Measurements from ENCODE around the gene NEDD4L.

The NEDD4L gene

GRCh38 chr18:58013241-58014211, 30.5 kb upstream of the NEDD4L start:
- Histone ChIP-seq H3K9me3 (ENCODE audit: control insufficient read depth, insufficient read depth, low read depth, low read length) (no peaks in the 10 kb centered on the region; the same call in 1 of the 2 replicates), H3K27ac (ENCODE audit: low read depth, low read length) (no peak overlapping the region), H3K4me1 (ENCODE audit: control insufficient read depth, insufficient read depth, low read length) (peaks cover 7% of the 10 kb centered on the region; the same call in 1 of the 2 replicates), H3K4me3 (ENCODE audit: low read depth, low read length) (no peak overlapping the region), H3K9ac (ENCODE audit: low read length) (no peak overlapping the region), H3K27me3 (ENCODE audit: control insufficient read depth, insufficient read depth, low read length) (no peaks in the 10 kb centered on the region), H3K36me3 (ENCODE audit: control insufficient read depth, insufficient read depth, low read length) (no peaks in the 10 kb centered on the region)

GRCh38 chr18:58015065-58015780, 28.8 kb upstream of the NEDD4L start:
- no peak overlapping the region for H3K4me3 ChIP-seq (ENCODE audit: low read depth, low read length)
- no peak overlapping the region for H3K27ac ChIP-seq (ENCODE audit: low read depth, low read length)
- H3K9ac ChIP-seq (ENCODE audit: low read length): no peak overlapping the region
- H3K4me1 ChIP-seq (ENCODE audit: control insufficient read depth, insufficient read depth, low read length): peaks cover 7% of the 10 kb centered on the region; the same call in 1 of the 2 replicates
- no peaks in the 10 kb centered on the region; the same call in 1 of the 2 replicates for H3K9me3 ChIP-seq (ENCODE audit: control insufficient read depth, insufficient read depth, low read depth, low read length)
- H3K36me3 ChIP-seq (ENCODE audit: control insufficient read depth, insufficient read depth, low read length): no peaks in the 10 kb centered on the region
- no peaks in the 10 kb centered on the region for H3K27me3 ChIP-seq (ENCODE audit: control insufficient read depth, insufficient read depth, low read length)

- H3K27me3 ChIP-seq (ENCODE audit: control insufficient read depth, insufficient read depth, low read length): no peaks in the 10 kb centered on the region
Measured at GRCh38 chr18:58017267-58017666, 26.8 kb upstream of the NEDD4L start.

GRCh38 chr18:58020567-58021107, 23.4 kb upstream of the NEDD4L start:
- no peak overlapping the region for H3K9ac ChIP-seq (ENCODE audit: low read length)
- H3K27ac ChIP-seq (ENCODE audit: low read depth, low read length): no peak overlapping the region
- H3K36me3 ChIP-seq (ENCODE audit: control insufficient read depth, insufficient read depth, low read length): no peaks in the 10 kb centered on the region
- H3K9me3 ChIP-seq (ENCODE audit: control insufficient read depth, insufficient read depth, low read depth, low read length): no peaks in the 10 kb centered on the region; the same call in 1 of the 2 replicates
- no peaks in the 10 kb centered on the region for H3K27me3 ChIP-seq (ENCODE audit: control insufficient read depth, insufficient read depth, low read length)
- no peak overlapping the region for H3K4me3 ChIP-seq (ENCODE audit: low read depth, low read length)
- H3K4me1 ChIP-seq (ENCODE audit: control insufficient read depth, insufficient read depth, low read length): peaks cover 6% of the 10 kb centered on the region

More at GRCh38 chr18:58017267-58017666, 26.8 kb upstream of the NEDD4L start:
- Histone ChIP-seq H3K9me3 (ENCODE audit: control insufficient read depth, insufficient read depth, low read depth, low read length) (no peaks in the 10 kb centered on the region; the same call in 1 of the 2 replicates), H3K27ac (ENCODE audit: low read depth, low read length) (no peak overlapping the region), H3K4me3 (ENCODE audit: low read depth, low read length) (no peak overlapping the region), H3K9ac (ENCODE audit: low read length) (no peak overlapping the region), H3K4me1 (ENCODE audit: control insufficient read depth, insufficient read depth, low read length) (peaks cover 7% of the 10 kb centered on the region; the same call in 1 of the 2 replicates), H3K36me3 (ENCODE audit: control insufficient read depth, insufficient read depth, low read length) (no peaks in the 10 kb centered on the region)

- H3K27me3 ChIP-seq (ENCODE audit: control insufficient read depth, insufficient read depth, low read length): no peaks in the 10 kb centered on the region
- peaks cover 14% of the 10 kb centered on the region for H3K4me1 ChIP-seq (ENCODE audit: control insufficient read depth, insufficient read depth, low read length)
- H3K4me3 ChIP-seq (ENCODE audit: low read depth, low read length): no peak overlapping the region
- H3K9me3 ChIP-seq (ENCODE audit: control insufficient read depth, insufficient read depth, low read depth, low read length): no peaks in the 10 kb centered on the region
- no peak overlapping the region for H3K9ac ChIP-seq (ENCODE audit: low read length)
- no peaks in the 10 kb centered on the region for H3K36me3 ChIP-seq (ENCODE audit: control insufficient read depth, insufficient read depth, low read length)
- H3K27ac ChIP-seq (ENCODE audit: low read depth, low read length): no peak overlapping the region
Measured at GRCh38 chr18:58021504-58021903, 22.5 kb upstream of the NEDD4L start.

- no peaks in the 10 kb centered on the region for H3K36me3 ChIP-seq (ENCODE audit: control insufficient read depth, insufficient read depth, low read length)
- H3K4me1 ChIP-seq (ENCODE audit: control insufficient read depth, insufficient read depth, low read length): peaks cover 15% of the 10 kb centered on the region
- no peak overlapping the region for H3K4me3 ChIP-seq (ENCODE audit: low read depth, low read length)
- no peaks in the 10 kb centered on the region for H3K27me3 ChIP-seq (ENCODE audit: control insufficient read depth, insufficient read depth, low read length)
- no peak overlapping the region for H3K27ac ChIP-seq (ENCODE audit: low read depth, low read length)
- no peaks in the 10 kb centered on the region for H3K9me3 ChIP-seq (ENCODE audit: control insufficient read depth, insufficient read depth, low read depth, low read length)
- H3K9ac ChIP-seq (ENCODE audit: low read length): no peak overlapping the region
Measured at GRCh38 chr18:58023108-58023507, 20.9 kb upstream of the NEDD4L start.

- no peaks in the 10 kb centered on the region for H3K27me3 ChIP-seq (ENCODE audit: control insufficient read depth, insufficient read depth, low read length)
- no peak overlapping the region for H3K27ac ChIP-seq (ENCODE audit: low read depth, low read length)
- H3K9me3 ChIP-seq (ENCODE audit: control insufficient read depth, insufficient read depth, low read depth, low read length): no peaks in the 10 kb centered on the region
- H3K4me1 ChIP-seq (ENCODE audit: control insufficient read depth, insufficient read depth, low read length): peaks cover 15% of the 10 kb centered on the region
- H3K4me3 ChIP-seq (ENCODE audit: low read depth, low read length): no peak overlapping the region
- H3K9ac ChIP-seq (ENCODE audit: low read length): no peak overlapping the region
- no peaks in the 10 kb centered on the region for H3K36me3 ChIP-seq (ENCODE audit: control insufficient read depth, insufficient read depth, low read length)
Measured at GRCh38 chr18:58024139-58024538, 19.9 kb upstream of the NEDD4L start.

- Histone ChIP-seq H3K9me3 (ENCODE audit: control insufficient read depth, insufficient read depth, low read depth, low read length) (no peaks in the 10 kb centered on the region), H3K27ac (ENCODE audit: low read depth, low read length) (no peak overlapping the region), H3K4me3 (ENCODE audit: low read depth, low read length) (no peak overlapping the region), H3K9ac (ENCODE audit: low read length) (no peak overlapping the region), H3K36me3 (ENCODE audit: control insufficient read depth, insufficient read depth, low read length) (no peaks in the 10 kb centered on the region), H3K4me1 (ENCODE audit: control insufficient read depth, insufficient read depth, low read length) (peaks cover 15% of the 10 kb centered on the region), H3K27me3 (ENCODE audit: control insufficient read depth, insufficient read depth, low read length) (no peaks in the 10 kb centered on the region; the same call in 1 of the 2 replicates)
Measured at GRCh38 chr18:58025205-58025604, 18.8 kb upstream of the NEDD4L start.

- no peak overlapping the region for H3K4me3 ChIP-seq (ENCODE audit: low read depth, low read length)
- no peaks in the 10 kb centered on the region for H3K36me3 ChIP-seq (ENCODE audit: control insufficient read depth, insufficient read depth, low read length)
- no peaks in the 10 kb centered on the region; the same call in 1 of the 2 replicates for H3K27me3 ChIP-seq (ENCODE audit: control insufficient read depth, insufficient read depth, low read length)
- H3K9me3 ChIP-seq (ENCODE audit: control insufficient read depth, insufficient read depth, low read depth, low read length): no peaks in the 10 kb centered on the region
- H3K9ac ChIP-seq (ENCODE audit: low read length): no peak overlapping the region
- H3K4me1 ChIP-seq (ENCODE audit: control insufficient read depth, insufficient read depth, low read length): peaks cover 15% of the 10 kb centered on the region
- no peak overlapping the region for H3K27ac ChIP-seq (ENCODE audit: low read depth, low read length)
Measured at GRCh38 chr18:58025733-58026132, 18.3 kb upstream of the NEDD4L start.

GRCh38 chr18:58026395-58026794, 17.6 kb upstream of the NEDD4L start:
- Histone ChIP-seq H3K27me3 (ENCODE audit: control insufficient read depth, insufficient read depth, low read length) (no peaks in the 10 kb centered on the region; the same call in 1 of the 2 replicates), H3K36me3 (ENCODE audit: control insufficient read depth, insufficient read depth, low read length) (no peaks in the 10 kb centered on the region), H3K27ac (ENCODE audit: low read depth, low read length) (no peak overlapping the region), H3K4me3 (ENCODE audit: low read depth, low read length) (no peak overlapping the region), H3K4me1 (ENCODE audit: control insufficient read depth, insufficient read depth, low read length) (peaks cover 15% of the 10 kb centered on the region), H3K9me3 (ENCODE audit: control insufficient read depth, insufficient read depth, low read depth, low read length) (no peaks in the 10 kb centered on the region), H3K9ac (ENCODE audit: low read length) (no peak overlapping the region)

All from HUES6 (cell line).